Neutrophil (primary cell): ENCODE results near the gene GIPC2.

Experiments used
- H3K27ac ChIP-seq: fragments of 200-600 bp; sonication (generic); 2 replicates; pipeline ENCODE4 v1.5.1; 2016; ENCODE audit warnings: mild to moderate bottlenecking, moderate library complexity
- H3K27me3 ChIP-seq: fragments of 200-600 bp; sonication (generic); 2 replicates; pipeline ENCODE4 v1.6.0; 2016; ENCODE audit warnings: mild to moderate bottlenecking
- H3K36me3 ChIP-seq: fragments of 200-600 bp; sonication (generic); 2 replicates; pipeline ENCODE4 v1.5.1; 2017
- H3K4me1 ChIP-seq, 2 experiments: fragments of 200-600 bp in 1 of 2; sonication (generic) in 1 of 2; 1 replicate in 1 of 2; 2 replicates in 1 of 2; pipeline versions ENCODE4 v1.5.1 to v1.6.1; 2013 to 2016; ENCODE audit warnings: low read depth in 1 of 2, low read length in 1 of 2, mild to moderate bottlenecking in 1 of 2, moderate library complexity in 1 of 2; ENCODE audit not compliant: control insufficient read depth in 1 of 2, insufficient read depth in 1 of 2
- H3K4me3 ChIP-seq, 2 experiments: fragments of 200-600 bp in 1 of 2; sonication (generic) in 1 of 2; 1 replicate in 1 of 2; 2 replicates in 1 of 2; pipeline ENCODE4 v1.5.1; 2013 to 2016; ENCODE audit warnings: low read depth in 1 of 2, low read length in 1 of 2, mild to moderate bottlenecking in 1 of 2, moderate library complexity in 1 of 2
- H3K9me3 ChIP-seq: fragments of 200-600 bp; sonication (generic); 2 replicates; pipeline ENCODE4 v1.5.1; 2016
- CTCF ChIP-seq: fragments of 200-600 bp; sonication (generic); IDR thresholded peaks from 2 replicates; pipeline ENCODE4 v1.5.1; 2016; ENCODE audit warnings: antibody characterized with exemption

Gene GIPC2

GRCh38 chr1:78045563-78045925 is 222 bp upstream of the GIPC2 start:
- H3K27me3 ChIP-seq = peaks cover 70% of the 10 kb centered on the region

DNA sequence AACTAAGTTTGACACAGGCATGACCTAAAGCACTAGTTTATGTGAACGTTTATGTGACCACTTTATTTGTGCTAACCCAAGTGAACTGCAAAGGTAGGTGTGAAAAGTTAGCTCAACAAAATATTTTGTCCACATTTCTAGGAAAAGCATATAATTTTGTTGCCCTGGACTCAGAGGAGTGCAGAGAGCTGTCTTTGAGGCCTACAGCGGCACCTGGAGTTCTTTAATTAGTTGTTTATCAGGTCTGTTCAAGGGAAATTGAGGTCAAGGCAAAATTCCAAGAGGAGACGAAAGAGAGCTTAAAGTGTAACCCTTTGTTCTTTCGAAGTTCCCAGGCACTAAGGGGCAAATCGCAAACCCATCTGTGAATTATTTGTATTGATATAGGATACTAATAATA is 1.3 kb downstream of the GIPC2 start:
- H3K27ac ChIP-seq = no peak overlapping the region

More at GRCh38 chr1:78045563-78045925, 222 bp upstream of the GIPC2 start:
- H3K36me3 ChIP-seq = no peaks in the 10 kb centered on the region
- no peaks in the 10 kb centered on the region for H3K9me3 ChIP-seq
- H3K4me3 ChIP-seq = peak overlapping the region; percentile 20 to 39
- H3K27ac ChIP-seq = no peak overlapping the region
- no peak for TF ChIP-seq CTCF
- H3K4me1 ChIP-seq = peaks cover 14% of the 10 kb centered on the region in 2 experiments

GRCh38 chr1:78047631-78048030 is 1.9 kb downstream of the GIPC2 start:
- H3K27ac ChIP-seq = no peak overlapping the region
- no peak overlapping the region for H3K4me3 ChIP-seq
- peaks cover 69% of the 10 kb centered on the region for H3K27me3 ChIP-seq
- no peak for TF ChIP-seq CTCF
- no peaks in the 10 kb centered on the region for H3K9me3 ChIP-seq
- no peaks in the 10 kb centered on the region for H3K36me3 ChIP-seq
- H3K4me1 ChIP-seq = peaks cover 14% of the 10 kb centered on the region in 2 experiments

More for the DNA sequence above, 1.3 kb downstream of the GIPC2 start:
- H3K4me1 ChIP-seq = peaks cover 14% of the 10 kb centered on the region in 2 experiments
- TF ChIP-seq CTCF = no peak
- no peaks in the 10 kb centered on the region for H3K36me3 ChIP-seq
- no peak overlapping the region for H3K4me3 ChIP-seq
- no peaks in the 10 kb centered on the region for H3K9me3 ChIP-seq
- peaks cover 70% of the 10 kb centered on the region for H3K27me3 ChIP-seq

DNA sequence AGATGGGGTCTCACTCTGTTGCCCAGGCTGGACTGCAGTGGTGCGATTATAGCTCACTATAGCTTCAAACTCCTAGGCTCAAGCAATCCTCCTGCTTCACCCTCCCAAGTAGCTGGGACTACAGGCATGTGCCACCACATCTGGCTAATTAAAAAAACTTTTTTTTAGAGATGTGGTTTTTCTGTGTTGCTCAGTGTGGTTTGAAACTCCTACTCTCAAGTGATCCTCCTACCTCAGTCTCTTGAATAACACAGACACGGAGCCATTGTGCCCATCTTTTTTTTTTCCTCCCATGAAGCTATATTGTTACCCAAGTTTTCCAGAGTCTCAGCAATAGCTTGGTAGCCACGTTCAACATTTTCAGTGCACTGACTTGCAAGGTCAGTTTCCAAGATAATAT is 2.7 kb downstream of the GIPC2 start:
- H3K9me3 ChIP-seq = no peaks in the 10 kb centered on the region
- H3K36me3 ChIP-seq = no peaks in the 10 kb centered on the region
- no peak for TF ChIP-seq CTCF
- H3K4me3 ChIP-seq = no peak overlapping the region
- H3K27ac ChIP-seq = no peak overlapping the region
- peaks cover 61% of the 10 kb centered on the region for H3K27me3 ChIP-seq
- H3K4me1 ChIP-seq = peaks cover 14% of the 10 kb centered on the region in 2 experiments

GRCh38 chr1:78049396-78049795 is 3.6 kb downstream of the GIPC2 start:
- Histone ChIP-seq H3K4me3 (no peak overlapping the region), H3K36me3 (no peaks in the 10 kb centered on the region), H3K27ac (no peak overlapping the region), H3K27me3 (peaks cover 52% of the 10 kb centered on the region), H3K9me3 (no peaks in the 10 kb centered on the region), H3K4me1 (peaks cover 14% of the 10 kb centered on the region in 2 experiments)
- no peak for TF ChIP-seq CTCF

GRCh38 chr1:78051005-78051404 is 5.2 kb downstream of the GIPC2 start:
- TF ChIP-seq CTCF = no peak
- no peak overlapping the region for H3K27ac ChIP-seq
- H3K9me3 ChIP-seq = no peaks in the 10 kb centered on the region
- H3K4me3 ChIP-seq = no peak overlapping the region
- H3K4me1 ChIP-seq = peaks cover 6 to 7% of the 10 kb centered on the region in 2 experiments
- no peaks in the 10 kb centered on the region for H3K36me3 ChIP-seq
- H3K27me3 ChIP-seq = peaks cover 35% of the 10 kb centered on the region
